HepG2 (cell line): ENCODE measurements around the gene TMEM63B.

Experiments used
- CEBPZ ChIP-seq: IDR thresholded peaks from 2 replicates; pipeline ENCODE4 v1.6.1; 2012; ENCODE audit warnings: low read length, improper control_type of control experiment
- POLR2A ChIP-seq, 2 experiments: IDR thresholded peaks; 2 replicates each; pipeline ENCODE4 v1.6.1; 2011; ENCODE audit warnings: low read depth in 2 of 2, low read length in 2 of 2, mild to moderate bottlenecking in 1 of 2, moderate library complexity in 1 of 2; ENCODE audit not compliant: insufficient read depth in 1 of 2
- TF ChIP-seq, protein P1 (sequence below): sonication (generic); formaldehyde crosslinking; IDR thresholded peaks from 2 replicates; pipeline ENCODE4 v1.5.0; 2020; ENCODE audit warnings: mild to moderate bottlenecking, missing genetic modification reagents, moderate library complexity

GRCh38 chr6:44149369-44150012, 22.1 kb downstream of the TMEM63B start:
- TF ChIP-seq, protein P1, sequence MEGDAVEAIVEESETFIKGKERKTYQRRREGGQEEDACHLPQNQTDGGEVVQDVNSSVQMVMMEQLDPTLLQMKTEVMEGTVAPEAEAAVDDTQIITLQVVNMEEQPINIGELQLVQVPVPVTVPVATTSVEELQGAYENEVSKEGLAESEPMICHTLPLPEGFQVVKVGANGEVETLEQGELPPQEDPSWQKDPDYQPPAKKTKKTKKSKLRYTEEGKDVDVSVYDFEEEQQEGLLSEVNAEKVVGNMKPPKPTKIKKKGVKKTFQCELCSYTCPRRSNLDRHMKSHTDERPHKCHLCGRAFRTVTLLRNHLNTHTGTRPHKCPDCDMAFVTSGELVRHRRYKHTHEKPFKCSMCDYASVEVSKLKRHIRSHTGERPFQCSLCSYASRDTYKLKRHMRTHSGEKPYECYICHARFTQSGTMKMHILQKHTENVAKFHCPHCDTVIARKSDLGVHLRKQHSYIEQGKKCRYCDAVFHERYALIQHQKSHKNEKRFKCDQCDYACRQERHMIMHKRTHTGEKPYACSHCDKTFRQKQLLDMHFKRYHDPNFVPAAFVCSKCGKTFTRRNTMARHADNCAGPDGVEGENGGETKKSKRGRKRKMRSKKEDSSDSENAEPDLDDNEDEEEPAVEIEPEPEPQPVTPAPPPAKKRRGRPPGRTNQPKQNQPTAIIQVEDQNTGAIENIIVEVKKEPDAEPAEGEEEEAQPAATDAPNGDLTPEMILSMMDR (CRISPR knock-in tag) = no peak
- TF ChIP-seq POLR2A (IDR thresholded peaks at IDR 0.05; ENCODE audit: insufficient read depth in 1 of 2, low read depth in 2 of 2, low read length in 2 of 2) (0 out of 4 replicates have a peak, but pooled peaks of 1 of the 2 experiments have one; percentile 17), CEBPZ (no peak)
